Stimulated activated CD8-positive, alpha-beta memory T cell treated with anti-CD3 and anti-CD28 coated beads, Interleukin-12 subunit alpha, Interleukin-12 subunit beta, amount 100 ng/mL, for 24 hours (primary cell): ENCODE measurements around the gene MTG2.

Source experiments
- DNase-seq: peaks from one replicate; pipeline ENCODE4 v3.0.0-alpha.2; 2020; ENCODE audit errors: extremely low read depth

The MTG2 gene

GRCh38 chr20:62163485-62163865 is 19.4 kb upstream of the MTG2 start:
- no peak for DNase-seq

GRCh38 chr20:62163986-62164762 is 18.7 kb upstream of the MTG2 start:
- no peak for DNase-seq

- DNase-seq = no peak
Observed at GRCh38 chr20:62164879-62165761, 17.7 kb upstream of the MTG2 start.

GRCh38 chr20:62165762-62166399 is 16.9 kb upstream of the MTG2 start:
- no peak for DNase-seq

GRCh38 chr20:62167474-62167873 is 15.4 kb upstream of the MTG2 start:
- DNase-seq = no peak

- DNase-seq = no peak
Observed at GRCh38 chr20:62168061-62168460, 14.8 kb upstream of the MTG2 start.

GRCh38 chr20:62168890-62169435 is 13.9 kb upstream of the MTG2 start:
- DNase-seq = no peak

- no peak for DNase-seq
Observed at GRCh38 chr20:62170536-62170935, 12.3 kb upstream of the MTG2 start.

- DNase-seq = no peak
Observed at GRCh38 chr20:62171245-62171644, 11.6 kb upstream of the MTG2 start.

GRCh38 chr20:62172666-62173065 is 10.2 kb upstream of the MTG2 start:
- DNase-seq = no peak

GRCh38 chr20:62174021-62174804 is 8.6 kb upstream of the MTG2 start:
- DNase-seq = no peak

GRCh38 chr20:62174870-62175624 is 7.8 kb upstream of the MTG2 start:
- DNase-seq = no peak

- no peak for DNase-seq
Observed at GRCh38 chr20:62175711-62176110, 7.1 kb upstream of the MTG2 start.

- no peak for DNase-seq
Observed at GRCh38 chr20:62176866-62177265, 6.0 kb upstream of the MTG2 start.

- DNase-seq = no peak
Observed at GRCh38 chr20:62177307-62177706, 5.5 kb upstream of the MTG2 start.

GRCh38 chr20:62178316-62179161 is 4.3 kb upstream of the MTG2 start:
- no peak for DNase-seq

- no peak for DNase-seq
Observed at GRCh38 chr20:62179162-62179504, 3.7 kb upstream of the MTG2 start.

GRCh38 chr20:62181808-62182207 is 1.0 kb upstream of the MTG2 start:
- no peak for DNase-seq

GRCh38 chr20:62183426-62184142 is 756 bp downstream of the MTG2 start:
- DNase-seq = no peak
